Astrocyte (in vitro differentiated cells and primary cell): ENCODE data around the gene WNT9B. TPM values are rescaled to one million over a fixed set of nuclear protein-coding genes. Genes with fewer than 3 reads are reported as not detected.
"Not testable (repeated sequence)": the region's sequence is repeated elsewhere in the genome, so short reads cannot be mapped to it uniquely, and the experiment has no call there.

Experiments used
- DNase-seq: peaks from one replicate; pipeline ENCODE4 v3.0.0-alpha.2; 2010; ENCODE audit warnings: low read depth
- FAIRE-seq: peaks from 2 replicates; lab custom pipeline; 2011; peaks lifted over from hg19 to GRCh38; lab: Jason Lieb, UNC
- H2AFZ ChIP-seq: 2 replicates; pipeline ENCODE4 v1.6.0; 2012; ENCODE audit warnings: low read depth, low read length, inconsistent platforms
- H3K27ac ChIP-seq: 2 replicates; pipeline ENCODE4 v1.5.1; 2011; ENCODE audit warnings: low read depth, low read length, inconsistent platforms
- H3K27me3 ChIP-seq: 2 replicates; pipeline ENCODE4 v1.6.0; 2011; ENCODE audit warnings: low read length, inconsistent platforms; ENCODE audit not compliant: insufficient read depth
- H3K36me3 ChIP-seq: 2 replicates; pipeline ENCODE4 v1.5.1; 2011; ENCODE audit warnings: low read length, inconsistent platforms; ENCODE audit not compliant: insufficient read depth
- H3K4me1 ChIP-seq: 2 replicates; pipeline ENCODE4 v1.5.1; 2011; ENCODE audit warnings: low read length, inconsistent platforms; ENCODE audit not compliant: insufficient read depth
- H3K4me2 ChIP-seq: 2 replicates; pipeline ENCODE4 v1.6.0; 2012; ENCODE audit warnings: low read length, inconsistent platforms
- H3K4me3 ChIP-seq: 2 replicates; pipeline ENCODE4 v1.5.1; 2011; ENCODE audit warnings: low read depth, mild to moderate bottlenecking, low read length, inconsistent platforms; ENCODE audit not compliant: insufficient read depth
- H3K79me2 ChIP-seq: 2 replicates; pipeline ENCODE4 v1.6.0; 2012; ENCODE audit warnings: mild to moderate bottlenecking, low read length, inconsistent platforms; ENCODE audit not compliant: insufficient read depth
- H3K9ac ChIP-seq: 2 replicates; pipeline ENCODE4 v1.6.0; 2012; ENCODE audit warnings: mild to moderate bottlenecking, low read length, inconsistent platforms
- H3K9me3 ChIP-seq: 2 replicates; pipeline ENCODE4 v1.5.1; 2012; ENCODE audit warnings: low read depth, mild to moderate bottlenecking, low read length, inconsistent platforms; ENCODE audit not compliant: insufficient read depth
- H4K20me1 ChIP-seq: 2 replicates; pipeline ENCODE4 v1.6.0; 2012; ENCODE audit warnings: low read length, inconsistent platforms; ENCODE audit not compliant: insufficient read depth
- H3K27ac Mint-ChIP-seq: one replicate; pipeline ENCODE4 v1.8.0; 2021; ENCODE audit warnings: mild to moderate bottlenecking, mixed read lengths; ENCODE audit not compliant: unreplicated experiment
- H3K27me3 Mint-ChIP-seq: one replicate; pipeline ENCODE4 v1.8.0; 2021; ENCODE audit warnings: low read depth, mixed read lengths; ENCODE audit not compliant: unreplicated experiment
- H3K36me3 Mint-ChIP-seq: one replicate; pipeline ENCODE4 v1.8.0; 2021; ENCODE audit warnings: low read depth, mixed read lengths; ENCODE audit not compliant: unreplicated experiment
- H3K4me1 Mint-ChIP-seq: one replicate; pipeline ENCODE4 v1.8.0; 2021; ENCODE audit warnings: low read depth, mixed read lengths; ENCODE audit not compliant: unreplicated experiment
- H3K4me3 Mint-ChIP-seq: one replicate; pipeline ENCODE4 v1.8.0; 2021; ENCODE audit warnings: mild to moderate bottlenecking, moderate library complexity, mixed read lengths; ENCODE audit not compliant: unreplicated experiment
- H3K9me3 Mint-ChIP-seq: one replicate; pipeline ENCODE4 v1.8.0; 2021; ENCODE audit warnings: mild to moderate bottlenecking, mixed read lengths; ENCODE audit not compliant: unreplicated experiment
- EZH2 ChIP-seq: IDR thresholded peaks from 2 replicates; pipeline ENCODE4 v1.6.1; 2012; ENCODE audit warnings: mild to moderate bottlenecking, low read length, inconsistent platforms; ENCODE audit not compliant: insufficient read depth
- total RNA-seq: library from RNA; stranded (reverse); gene quantifications from 2 replicates; pipeline ENCODE4 v1.2.1, GENCODE V29; 2021
- TF ChIP-seq, protein P1 (sequence below): IDR thresholded peaks from 2 replicates; pipeline ENCODE4 v1.5.1; 2011; ENCODE audit warnings: low read depth, mild to moderate bottlenecking, inconsistent platforms, low read length, moderate library complexity; ENCODE audit not compliant: insufficient read depth

WNT9B gene
- total RNA-seq, 1 donor from 2014 or later: 0.48 TPM

- no peak for FAIRE-seq
- no peak overlapping the region for H2AFZ ChIP-seq
- H3K4me1 ChIP-seq: no peaks in the 10 kb centered on the region
- H3K4me3 Mint-ChIP-seq: no peak overlapping the region
- H3K27ac Mint-ChIP-seq: no peak overlapping the region
- H3K36me3 ChIP-seq: no peaks in the 10 kb centered on the region
- H3K79me2 ChIP-seq: no peaks in the 10 kb centered on the region
- no peaks in the 10 kb centered on the region for H3K9me3 ChIP-seq
- peaks cover 10% of the 10 kb centered on the region for H3K27me3 Mint-ChIP-seq
- no peak overlapping the region for H3K4me2 ChIP-seq
- no peak overlapping the region for H3K4me3 ChIP-seq
- TF ChIP-seq, protein P1, sequence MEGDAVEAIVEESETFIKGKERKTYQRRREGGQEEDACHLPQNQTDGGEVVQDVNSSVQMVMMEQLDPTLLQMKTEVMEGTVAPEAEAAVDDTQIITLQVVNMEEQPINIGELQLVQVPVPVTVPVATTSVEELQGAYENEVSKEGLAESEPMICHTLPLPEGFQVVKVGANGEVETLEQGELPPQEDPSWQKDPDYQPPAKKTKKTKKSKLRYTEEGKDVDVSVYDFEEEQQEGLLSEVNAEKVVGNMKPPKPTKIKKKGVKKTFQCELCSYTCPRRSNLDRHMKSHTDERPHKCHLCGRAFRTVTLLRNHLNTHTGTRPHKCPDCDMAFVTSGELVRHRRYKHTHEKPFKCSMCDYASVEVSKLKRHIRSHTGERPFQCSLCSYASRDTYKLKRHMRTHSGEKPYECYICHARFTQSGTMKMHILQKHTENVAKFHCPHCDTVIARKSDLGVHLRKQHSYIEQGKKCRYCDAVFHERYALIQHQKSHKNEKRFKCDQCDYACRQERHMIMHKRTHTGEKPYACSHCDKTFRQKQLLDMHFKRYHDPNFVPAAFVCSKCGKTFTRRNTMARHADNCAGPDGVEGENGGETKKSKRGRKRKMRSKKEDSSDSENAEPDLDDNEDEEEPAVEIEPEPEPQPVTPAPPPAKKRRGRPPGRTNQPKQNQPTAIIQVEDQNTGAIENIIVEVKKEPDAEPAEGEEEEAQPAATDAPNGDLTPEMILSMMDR: no peak
- TF ChIP-seq EZH2: no peak
- H3K9me3 Mint-ChIP-seq: no peaks in the 10 kb centered on the region
- H3K36me3 Mint-ChIP-seq: no peaks in the 10 kb centered on the region
- H3K4me1 Mint-ChIP-seq: no peaks in the 10 kb centered on the region
- no peaks in the 10 kb centered on the region for H3K27me3 ChIP-seq
- no peak overlapping the region for H3K9ac ChIP-seq
- H3K27ac ChIP-seq: no peak overlapping the region
- no peaks in the 10 kb centered on the region for H4K20me1 ChIP-seq
- DNase-seq: no peak
These were observed 66.1 kb downstream of the WNT9B start for GRCh38 chr17:46917516-46917915.

- not testable (repeated sequence) for FAIRE-seq, H2AFZ ChIP-seq, H3K27me3 ChIP-seq, H3K36me3 ChIP-seq, H3K9me3 Mint-ChIP-seq, H3K9me3 ChIP-seq, H3K4me2 ChIP-seq, H3K9ac ChIP-seq, H3K27ac Mint-ChIP-seq, H3K36me3 Mint-ChIP-seq, H3K27me3 Mint-ChIP-seq, H3K4me3 ChIP-seq, DNase-seq, H3K27ac ChIP-seq
- Histone ChIP-seq H3K79me2 (peaks cover 41% of the 10 kb centered on the region), H3K4me1 (peaks cover 10% of the 10 kb centered on the region), H4K20me1 (peaks cover 30% of the 10 kb centered on the region)
- peak overlapping the region; percentile 88 for H3K4me3 Mint-ChIP-seq
- H3K4me1 Mint-ChIP-seq: peaks cover 23% of the 10 kb centered on the region
These were observed 70.6 kb downstream of the WNT9B start for GRCh38 chr17:46921962-46922361.

DNA sequence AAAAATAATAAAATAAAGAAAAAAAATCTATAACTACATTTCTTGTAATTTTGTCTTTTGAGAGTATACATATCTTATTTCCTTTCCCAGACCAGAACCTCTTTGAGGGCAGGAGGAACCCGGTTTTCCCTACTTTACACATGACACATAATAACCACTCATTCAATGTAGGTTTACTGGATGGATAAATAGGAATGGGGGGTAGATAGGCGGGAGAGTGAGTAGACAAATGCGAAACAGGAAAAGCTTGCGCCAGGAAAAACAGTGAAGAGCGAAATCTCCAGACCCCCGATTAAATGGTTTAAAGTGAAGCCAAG, 71.1 kb downstream of the WNT9B start:
- Histone ChIP-seq H3K9ac (peak overlapping the region; percentile 97), H3K4me3 (peak overlapping the region; percentile 89), H4K20me1 (peaks cover 35% of the 10 kb centered on the region), H3K36me3 (no peaks in the 10 kb centered on the region), H3K9me3 (no peaks in the 10 kb centered on the region), H3K27ac (peak overlapping the region; percentile 98), H3K27me3 (no peaks in the 10 kb centered on the region), H3K79me2 (peaks cover 46% of the 10 kb centered on the region), H3K4me1 (peaks cover 10% of the 10 kb centered on the region), H2AFZ (peak overlapping the region; percentile 92), H3K4me2 (peak overlapping the region; percentile 86)
- peak overlapping the region; percentile 100 for H3K27ac Mint-ChIP-seq
- H3K4me1 Mint-ChIP-seq: peaks cover 26% of the 10 kb centered on the region
- TF ChIP-seq, protein P1: no peak
- no peak for TF ChIP-seq EZH2
- H3K9me3 Mint-ChIP-seq: no peaks in the 10 kb centered on the region
- no peak for DNase-seq
- H3K36me3 Mint-ChIP-seq: peaks cover 1% of the 10 kb centered on the region
- H3K4me3 Mint-ChIP-seq: peak overlapping the region; percentile 88
- FAIRE-seq: peak; percentile 5
- H3K27me3 Mint-ChIP-seq: no peaks in the 10 kb centered on the region
